Brain microvascular endothelial cell (primary cell): Measurements from ENCODE around the gene DNAI2.

Experiments
- DNase-seq: peaks from one replicate; pipeline ENCODE4 v3.0.0-alpha.2; 2020
- H3K27ac ChIP-seq: fragments of 250-450 bp; sonication (Bioruptor Pico); 2 replicates; pipeline ENCODE4 v1.5.1; 2020; ENCODE audit warnings: mild to moderate bottlenecking, moderate library complexity
- H3K27me3 ChIP-seq: fragments of 250-450 bp; sonication (Bioruptor Pico); replicated peaks from 2 replicates; pipeline ENCODE4 v1.5.1; 2020; ENCODE audit warnings: mild to moderate bottlenecking
- H3K36me3 ChIP-seq: fragments of 250-450 bp; sonication (Bioruptor Pico); replicated peaks from 2 replicates; pipeline ENCODE4 v1.5.1; 2020; ENCODE audit warnings: mild to moderate bottlenecking
- H3K4me3 ChIP-seq: 2 replicates; pipeline ENCODE4 v1.5.1; 2011; ENCODE audit warnings: low read depth, mild to moderate bottlenecking, control low read depth, low read length, moderate library complexity
- CTCF ChIP-seq: IDR thresholded peaks from 2 replicates; pipeline ENCODE4 v1.5.1; 2011; ENCODE audit warnings: low read depth, mild to moderate bottlenecking, moderate library complexity, low read length, control low read depth, inconsistent platforms; ENCODE audit errors: missing control alignments
- in situ Hi-C: cut with HindIII; loops from 2 replicates; pipeline ENCODE4 v1.10.0; 2017; ENCODE audit warnings: low sequenced_read_pairs, low pct_ligation_motif_present

The DNAI2 gene

GRCh38 chr17:74358697-74359096 lies 84.7 kb downstream of the DNAI2 start:
- no peak for DNase-seq
- no peak for TF ChIP-seq CTCF
- in situ Hi-C loops, result no loop called here
- H3K27ac ChIP-seq, result no peak overlapping the region
- peaks cover 25% of the 10 kb centered on the region for H3K27me3 ChIP-seq
- no peak overlapping the region for H3K4me3 ChIP-seq
- no peaks in the 10 kb centered on the region for H3K36me3 ChIP-seq

- TF ChIP-seq CTCF, result no peak
- H3K27ac ChIP-seq, result no peak overlapping the region
- no peak for DNase-seq
- no peaks in the 10 kb centered on the region for H3K36me3 ChIP-seq
- H3K4me3 ChIP-seq, result no peak overlapping the region
- peaks cover 21% of the 10 kb centered on the region for H3K27me3 ChIP-seq
- in situ Hi-C loops, result no loop called here
Observed at GRCh38 chr17:74359916-74360315, 85.9 kb downstream of the DNAI2 start.

GRCh38 chr17:74360899-74361229 lies 86.8 kb downstream of the DNAI2 start:
- Histone ChIP-seq H3K4me3 (no peak overlapping the region), H3K27me3 (peaks cover 21% of the 10 kb centered on the region), H3K27ac (no peak overlapping the region), H3K36me3 (no peaks in the 10 kb centered on the region)
- TF ChIP-seq CTCF, result no peak
- in situ Hi-C loops, result no loop called here
- DNase-seq, result no peak

- in situ Hi-C loops, result no loop called here
- Histone ChIP-seq H3K27ac (no peak within 1 kb of the TSS), H3K36me3 (no peaks in the 10 kb centered on the region), H3K27me3 (peaks cover 18% of the 10 kb centered on the region), H3K4me3 (no peak within 1 kb of the TSS)
- peak; percentile 60 for TF ChIP-seq CTCF
- DNase-seq, result peak; percentile 5
Observed at GRCh38 chr17:74361230-74362068, 87.4 kb downstream of the DNAI2 start, which contains the start of gene BTBD17. TSS of gene BTBD17 (minus strand) at chr17:74361868. CDS start at chr17:74361819, 49 bp downstream.

- Histone ChIP-seq H3K27me3 (peaks cover 12% of the 10 kb centered on the region), H3K4me3 (no peak overlapping the region), H3K36me3 (no peaks in the 10 kb centered on the region), H3K27ac (no peak overlapping the region)
- in situ Hi-C loops, result no loop called here
- no peak for DNase-seq
- TF ChIP-seq CTCF, result no peak
Observed at GRCh38 chr17:74362069-74362405, 88.0 kb downstream of the DNAI2 start.

- no peak overlapping the region for H3K27ac ChIP-seq
- no peak for TF ChIP-seq CTCF
- H3K36me3 ChIP-seq, result no peaks in the 10 kb centered on the region
- peaks cover 5% of the 10 kb centered on the region for H3K27me3 ChIP-seq
- no peak overlapping the region for H3K4me3 ChIP-seq
- in situ Hi-C loops, result no loop called here
- no peak for DNase-seq
Observed at GRCh38 chr17:74362810-74363498, 88.9 kb downstream of the DNAI2 start.
